Measurements from ENCODE around the gene PIGT. TPM values are rescaled to one million over a fixed set of nuclear protein-coding genes. Genes with fewer than 3 reads are reported as not detected.

Gene PIGT
- total RNA-seq, 1 experiment from 2014 or later, result 63.7 TPM

- DNase-seq (ENCODE audit: low spot score) (peak; percentile 47), ATAC-seq (peak; percentile 65)
- H3K27ac Mint-ChIP-seq, result no peak overlapping the region
- peak overlapping the region; percentile 78 for H3K4me3 Mint-ChIP-seq
- peaks cover 12% of the 10 kb centered on the region for H3K4me1 Mint-ChIP-seq
- H3K36me3 Mint-ChIP-seq, result peaks cover 24% of the 10 kb centered on the region
- H3K27me3 Mint-ChIP-seq (ENCODE audit: low read depth), result peaks cover 29% of the 10 kb centered on the region
- POLR2A ChIA-PET, result interaction anchor here (1.0 to 2.2 kb wide), 4 partner anchors 29 to 47 kb away, joined by 3 to 9 read pairs (median 4); partner anchors contain the start of gene SYS1
- H3K9me3 Mint-ChIP-seq, result peaks cover 20% of the 10 kb centered on the region
- CTCF ChIA-PET, result interaction anchor here (1.2 to 3.5 kb wide), 8 partner anchors 10 to 112 kb away, joined by 4 to 56 read pairs (median 9); partner anchors contain the start of genes PIGT and SYS1
- TF ChIP-seq E2F5 (CRISPR knock-in tag; IDR thresholded peaks at IDR 0.05) (0 out of 2 replicates have a peak, but pooled peaks have one; percentile 19), CREM (CRISPR knock-in tag; IDR thresholded peaks at IDR 0.05) (no peak), USF1 (CRISPR knock-in tag; IDR thresholded peaks at IDR 0.05) (peak; percentile 56; the same call in 1 of the 2 replicates), FOXP4 (CRISPR knock-in tag; IDR thresholded peaks at IDR 0.05) (0 out of 2 replicates have a peak, but pooled peaks have one; percentile 37), TEAD4 (CRISPR knock-in tag; IDR thresholded peaks at IDR 0.05) (no peak), CREB1 (CRISPR knock-in tag; IDR thresholded peaks at IDR 0.05) (no peak), FOXJ3 (CRISPR knock-in tag; IDR thresholded peaks at IDR 0.05; ENCODE audit: borderline replicate concordance) (no peak), ZNF138 (CRISPR knock-in tag; conservative IDR thresholded peaks at IDR 0.05) (no peak; the same call in 1 of the 2 replicates), ARID4B (CRISPR knock-in tag; IDR thresholded peaks at IDR 0.05; ENCODE audit: borderline replicate concordance) (0 out of 2 replicates have a peak, but pooled peaks have one; percentile 45), PREB (CRISPR knock-in tag; IDR thresholded peaks at IDR 0.05; ENCODE audit: borderline replicate concordance) (no peak), ATF1 (CRISPR knock-in tag; IDR thresholded peaks at IDR 0.05) (no peak), ZNF532 (CRISPR knock-in tag; IDR thresholded peaks at IDR 0.05; ENCODE audit: borderline replicate concordance) (no peak), FOXP1 (CRISPR knock-in tag; IDR thresholded peaks at IDR 0.05; ENCODE audit: borderline replicate concordance) (0 out of 2 replicates have a peak, but pooled peaks have one; percentile 15), NR2C2 (CRISPR knock-in tag; IDR thresholded peaks at IDR 0.05) (no peak), KAT7 (CRISPR knock-in tag; IDR thresholded peaks at IDR 0.05; ENCODE audit: borderline replicate concordance) (no peak), ZNF425 (CRISPR knock-in tag; conservative IDR thresholded peaks at IDR 0.05) (no peak), E2F1 (CRISPR knock-in tag; IDR thresholded peaks at IDR 0.05) (no peak)
These were observed 10.2 kb upstream of the PIGT start for GRCh38 chr20:45405571-45406259.
